GM12878 (cell line): Measurements from ENCODE around the gene SPAG9. TPM values are rescaled to one million over a fixed set of nuclear protein-coding genes. Genes with fewer than 3 reads are reported as not detected.

Experiments used
- ATAC-seq: fragments of 200-7000 bp; cut with Tn5 transposase; 3 replicates; pipeline ENCODE4 v1.9.1; 2020; ENCODE audit warnings: mild to moderate bottlenecking, moderate library complexity
- BruUV-seq: library from RNA; stranded (reverse); fragments of 400-500 nt; replicated peaks from 2 replicates; lab custom pipeline; 2021; lab: Mats Ljungman, UMichigan
- CTCF ChIA-PET: fragments of 300-600 bp; sonication (Branson Sonifier 250); formaldehyde crosslinking; extraction: SDS; loops from one replicate; lab custom pipeline; 2021; ENCODE audit warnings: inconsistent platforms; lab: Yijun Ruan, JAX
- POLR2A ChIA-PET: fragments of 350-600 bp; formaldehyde crosslinking; extraction: SDS; loops from one replicate; lab custom pipeline; 2021; ENCODE audit warnings: inconsistent platforms; lab: Charles Lee
- RAD21 ChIA-PET: fragments of 300-600 bp; sonication (Branson Sonifier 250); formaldehyde crosslinking; loops from one replicate; lab custom pipeline; 2023; ENCODE audit warnings: antibody characterized with exemption; ENCODE audit not compliant: unreplicated experiment; lab: Charles Lee
- SMC1A ChIA-PET: fragments of 300-600 bp; sonication (Branson Sonifier 250); formaldehyde crosslinking; loops from one replicate; lab custom pipeline; 2023; ENCODE audit not compliant: unreplicated experiment, uncharacterized antibody; lab: Charles Lee
- DNase-seq: peaks from one replicate; pipeline ENCODE4 v3.0.0-alpha.2; 2011; ENCODE audit warnings: low read depth, low spot score
- FAIRE-seq: peaks from 3 replicates; lab custom pipeline; 2011; peaks lifted over from hg19 to GRCh38; lab: Jason Lieb, UNC
- H2AFZ ChIP-seq: 2 replicates; pipeline ENCODE4 v1.6.0; 2011; ENCODE audit warnings: low read depth, low read length, control low read depth; ENCODE audit not compliant: control insufficient read depth
- H3K27ac ChIP-seq: 2 replicates; pipeline ENCODE4 v1.5.1; 2011; ENCODE audit warnings: control low read depth; ENCODE audit not compliant: control insufficient read depth, insufficient read depth
- H3K27me3 ChIP-seq, 2 experiments: replicated peaks in 1 of 2; 2 replicates each; pipeline versions ENCODE4 v1.6.0 to v1.6.1; 2011; ENCODE audit warnings: low read length in 1 of 2; ENCODE audit not compliant: control insufficient read depth in 2 of 2, insufficient read depth in 2 of 2
- H3K36me3 ChIP-seq, 2 experiments: 2 replicates each; pipeline ENCODE4 v1.5.1; 2011; ENCODE audit warnings: low read length in 1 of 2; ENCODE audit not compliant: control insufficient read depth in 2 of 2, insufficient read depth in 2 of 2
- H3K4me1 ChIP-seq: 2 replicates; pipeline ENCODE4 v1.6.1; 2011; ENCODE audit warnings: mild to moderate bottlenecking, low read length, moderate library complexity, mixed read lengths; ENCODE audit not compliant: control insufficient read depth, insufficient read depth
- H3K4me2 ChIP-seq: 2 replicates; pipeline ENCODE4 v1.6.0; 2011; ENCODE audit warnings: control low read depth; ENCODE audit not compliant: control insufficient read depth, insufficient read depth
- H3K4me3 ChIP-seq: fragments of 200-600 bp; sonication (generic); 2 replicates; pipeline ENCODE4 v1.5.1; 2016
- H3K79me2 ChIP-seq: 2 replicates; pipeline ENCODE4 v1.6.0; 2011; ENCODE audit warnings: low read length; ENCODE audit not compliant: control insufficient read depth, insufficient read depth
- H3K9ac ChIP-seq: 2 replicates; pipeline ENCODE4 v1.8.0; 2011; ENCODE audit warnings: low read length, control low read depth, mixed read lengths; ENCODE audit not compliant: control insufficient read depth, insufficient read depth
- H3K9me3 ChIP-seq: replicated peaks from 3 replicates; pipeline ENCODE4 v1.5.1; 2011; ENCODE audit warnings: mild to moderate bottlenecking, low read length; ENCODE audit not compliant: control insufficient read depth, insufficient read depth
- H4K20me1 ChIP-seq: 2 replicates; pipeline ENCODE4 v1.6.0; 2011; ENCODE audit not compliant: control insufficient read depth, insufficient read depth
- BMI1 ChIP-seq: fragments of 450-650 bp; IDR thresholded peaks from 2 replicates; pipeline ENCODE4 v1.6.1; 2016; ENCODE audit warnings: mild to moderate bottlenecking, moderate library complexity, borderline replicate concordance
- CEBPB ChIP-seq, 2 experiments: fragments of 150-350 bp in 1 of 2; IDR thresholded peaks; 2 replicates each; pipeline ENCODE4 v1.6.1; 2012 to 2014; ENCODE audit warnings: low read depth in 2 of 2, low read length in 2 of 2, borderline replicate concordance in 1 of 2, inconsistent platforms in 1 of 2
- E4F1 ChIP-seq: fragments of 450-650 bp; IDR thresholded peaks from 2 replicates; pipeline ENCODE4 v1.6.1; 2018; ENCODE audit warnings: borderline replicate concordance, mild to moderate bottlenecking; ENCODE audit not compliant: partially characterized antibody
- EED ChIP-seq: sonication (generic); IDR thresholded peaks from 2 replicates; pipeline ENCODE4 v1.6.1; 2016; ENCODE audit warnings: antibody characterized with exemption, low read depth
- ETV6 ChIP-seq, 2 experiments: fragments of 450-650 bp in 1 of 2; IDR thresholded peaks in 1 of 2; conservative IDR thresholded peaks in 1 of 2; 2 replicates each; pipeline ENCODE4 v1.6.1; 2014; ENCODE audit warnings: antibody characterized with exemption in 1 of 2, borderline replicate concordance in 1 of 2, low read depth in 1 of 2, mild to moderate bottlenecking in 1 of 2, moderate library complexity in 1 of 2
- GABPA ChIP-seq: IDR thresholded peaks from 2 replicates; pipeline ENCODE4 v1.6.1; 2014; ENCODE audit warnings: antibody characterized with exemption, low read depth, mild to moderate bottlenecking, inconsistent platforms
- HDAC6 ChIP-seq: fragments of 200-600 bp; sonication (generic); IDR thresholded peaks from one replicate; pipeline ENCODE4 v1.8.0; 2017; ENCODE audit warnings: antibody characterized with exemption; ENCODE audit not compliant: unreplicated experiment
- HSF1 ChIP-seq: fragments of 150-350 bp; IDR thresholded peaks from 2 replicates; pipeline ENCODE4 v1.6.1; 2014; ENCODE audit warnings: mild to moderate bottlenecking, low read depth, low read length
- IKZF1 ChIP-seq: fragments of 450-650 bp; conservative IDR thresholded peaks from 2 replicates; pipeline ENCODE4 v1.6.1; 2017; ENCODE audit warnings: antibody characterized with exemption, mild to moderate bottlenecking
- JUND ChIP-seq: IDR thresholded peaks from 2 replicates; pipeline ENCODE4 v1.6.1; 2012; ENCODE audit warnings: low read depth, mild to moderate bottlenecking, low read length, improper control_type of control experiment, moderate library complexity
- KLF5 ChIP-seq: fragments of 450-650 bp; IDR thresholded peaks from 2 replicates; pipeline ENCODE4 v1.6.1; 2014; ENCODE audit warnings: mild to moderate bottlenecking; ENCODE audit not compliant: partially characterized antibody
- MEF2B ChIP-seq: fragments of 450-650 bp; IDR thresholded peaks from 2 replicates; pipeline ENCODE4 v1.6.1; 2018; ENCODE audit warnings: mild to moderate bottlenecking, moderate library complexity; ENCODE audit not compliant: partially characterized antibody, poor library complexity, severe bottlenecking
- MTA2 ChIP-seq: fragments of 450-650 bp; IDR thresholded peaks from 2 replicates; pipeline ENCODE4 v1.6.1; 2016; ENCODE audit warnings: low read depth, mild to moderate bottlenecking, moderate library complexity
- MYC ChIP-seq: IDR thresholded peaks from 2 replicates; pipeline ENCODE4 v1.6.1; 2011; ENCODE audit warnings: mild to moderate bottlenecking, low read length, moderate library complexity, inconsistent platforms; ENCODE audit not compliant: insufficient read depth, insufficient replicate concordance, insufficient read length, severe bottlenecking
- PML ChIP-seq: IDR thresholded peaks from 2 replicates; pipeline ENCODE4 v1.6.1; 2012; ENCODE audit warnings: low read length, inconsistent platforms
- SMC3 ChIP-seq: IDR thresholded peaks from 2 replicates; pipeline ENCODE4 v1.6.1; 2011; ENCODE audit warnings: low read length, improper control_type of control experiment, borderline replicate concordance
- SRF ChIP-seq, 2 experiments: IDR thresholded peaks; 2 replicates each; pipeline ENCODE4 v1.6.1; 2011; ENCODE audit warnings: low read depth in 2 of 2, low read length in 2 of 2, mild to moderate bottlenecking in 1 of 2, moderate library complexity in 1 of 2
- STAT3 ChIP-seq: IDR thresholded peaks from 2 replicates; pipeline ENCODE4 v1.6.1; 2011; ENCODE audit warnings: low read depth, low read length, improper control_type of control experiment
- TAF1 ChIP-seq: IDR thresholded peaks from 2 replicates; pipeline ENCODE4 v1.6.1; 2011; ENCODE audit warnings: mild to moderate bottlenecking, low read depth, low read length, borderline replicate concordance
- ZNF217 ChIP-seq: fragments of 450-650 bp; IDR thresholded peaks from 2 replicates; pipeline ENCODE4 v1.6.1; 2017; ENCODE audit warnings: antibody characterized with exemption, mild to moderate bottlenecking
- WGBS: methylation state at CpG from one replicate; pipeline ENCODE4 v1.1.6; 2016; ENCODE audit warnings: low lambda C conversion rate; ENCODE audit not compliant: insufficient replicate concordance, insufficient coverage; ENCODE audit errors: missing lambda C conversion rate; 5-methylcytosine and 5-hydroxymethylcytosine counted together
- in situ Hi-C: fragments of 300-500 bp; cut with MboI; formaldehyde crosslinking; loops from 9 replicates; pipeline ENCODE4 v1.14.3; 2018; ENCODE audit warnings: mixed read lengths
- intact Hi-C: fragments of 100-400 bp; cut with micrococcal nuclease; formaldehyde crosslinking; loops from one replicate; pipeline ENCODE4 v1.14.2; 2022; ENCODE audit not compliant: unreplicated experiment
- polyA plus RNA-seq, 11 experiments: library from polyadenylated mRNA; depleted of rRNA in 4 of 11; unstranded in 6 of 11; stranded (reverse) in 5 of 11; fragments of >200 nt; fragmentation: Nextera tagmentation in 4 of 11; fragmentation: Illumina TruSeq in 1 of 11; extraction: Ambion mirVana in 4 of 11; extraction: Trizol in 1 of 11; gene quantifications; 1 replicate in 1 of 11; 2 replicates in 10 of 11; pipeline versions ENCODE4 v1.2.1 to v1.2.3, GENCODE V29; 2011 to 2016; ENCODE audit warnings: inconsistent platforms in 2 of 11, missing spikeins in 2 of 11, low read depth in 1 of 11
- total RNA-seq, 4 experiments: library from RNA; depleted of rRNA in 3 of 4; stranded (reverse); fragments of >200 nt in 3 of 4; fragmentation: Illumina TruSeq in 1 of 4; extraction: Trizol in 1 of 4; gene quantifications; 2 replicates each; pipeline versions ENCODE4 v1.2.1 to v1.2.3, GENCODE V29; 2013 to 2021

Gene SPAG9
- total and polyA plus RNA-seq, 10 of the 15 experiments (the other 5 are each of a cell fraction or from before 2014, with no cell fraction given), result 6.6 to 42.0 (median 24.9) TPM

GRCh38 chr17:50952889-50953288 is 167.8 kb downstream of the SPAG9 start:
- H3K9me3 ChIP-seq, result no peaks in the 10 kb centered on the region
- ChIA-PET CTCF (interaction anchor here (0.7 to 12.2 kb wide), 3 partner anchors 89 to 101 kb away, joined by 3 to 309 read pairs (median 8); no protein-coding TSS in a partner anchor), SMC1A (interaction anchor here (0.7 to 2.1 kb wide), 3 partner anchors 96 to 100 kb away, joined by 3 to 7 read pairs (median 6); no protein-coding TSS in a partner anchor), POLR2A (no interaction called here), RAD21 (interaction anchor here (1.5 kb wide), 1 partner anchor 100 kb away, joined by 5 read pairs; no protein-coding TSS in a partner anchor)
- no peaks in the 10 kb centered on the region for H3K27me3 ChIP-seq
- in situ Hi-C loops (loop anchor here (5.0 to 10.0 kb wide), 3 partner anchors 101 to 408 kb away; partner anchors contain the start of gene SPATA20), intact Hi-C loops (loop anchor here (10.0 kb wide), 1 partner anchor 408 kb away; the partner anchor contains the start of gene SPATA20)
- WGBS, result 64% methylated on average over 6 of the region's 6 CpGs
- H3K9ac ChIP-seq, result no peak overlapping the region
- DNase-seq, result no peak
- TF ChIP-seq STAT3 (no peak), E4F1 (no peak), EED (no peak), KLF5 (no peak), BMI1 (no peak), ZNF217 (no peak), SRF (IDR thresholded peaks at IDR 0.05; ENCODE audit: low read depth in 2 of 2, low read length in 2 of 2) (no peak), HDAC6 (no peak), MYC (no peak), MEF2B (no peak), TAF1 (no peak), PML (no peak), CEBPB (IDR thresholded peaks at IDR 0.05; ENCODE audit: borderline replicate concordance in 1 of 2, low read depth in 2 of 2, low read length in 2 of 2) (no peak), ETV6 (conservative IDR thresholded peaks at IDR 0.05 in 1 of 2, IDR thresholded peaks at IDR 0.05 in 1 of 2; ENCODE audit: borderline replicate concordance in 1 of 2, low read depth in 1 of 2) (no peak), IKZF1 (no peak), HSF1 (no peak), JUND (no peak), SMC3 (no peak), MTA2 (no peak), GABPA (no peak)
- H2AFZ ChIP-seq, result no peak overlapping the region
- H3K4me2 ChIP-seq, result no peak overlapping the region
- BruUV-seq, result no TSS peak
- FAIRE-seq, result no peak
- H4K20me1 ChIP-seq, result no peaks in the 10 kb centered on the region
- H3K79me2 ChIP-seq, result no peaks in the 10 kb centered on the region
- H3K4me3 ChIP-seq, result no peak overlapping the region
- peaks cover 20% of the 10 kb centered on the region for H3K4me1 ChIP-seq
- H3K36me3 ChIP-seq, result no peaks in the 10 kb centered on the region
- no peak for ATAC-seq
- no peak overlapping the region for H3K27ac ChIP-seq
